Mononuclear cell (primary cell): ENCODE data around the gene PDE3B. TPM values are rescaled to one million over a fixed set of nuclear protein-coding genes. Genes with fewer than 3 reads are reported as not detected.
"Not testable (repeated sequence)": the region's sequence is repeated elsewhere in the genome, so short reads cannot be mapped to it uniquely, and the experiment has no call there.

Source experiments
- H3K27me3 ChIP-seq: 2 replicates; pipeline ENCODE4 v1.6.0; 2011; ENCODE audit warnings: low read length, control low read depth; ENCODE audit not compliant: insufficient read depth
- H3K4me1 ChIP-seq: 2 replicates; pipeline ENCODE4 v1.5.1; 2011; ENCODE audit warnings: mild to moderate bottlenecking, low read length, control low read depth; ENCODE audit not compliant: insufficient read depth
- H3K4me3 ChIP-seq: 2 replicates; pipeline ENCODE4 v1.5.1; 2011; ENCODE audit warnings: mild to moderate bottlenecking, low read length, moderate library complexity
- H3K9me3 ChIP-seq: 2 replicates; pipeline ENCODE4 v1.5.1; 2011; ENCODE audit warnings: low read depth, mild to moderate bottlenecking, control low read depth, low read length
- total RNA-seq: library from RNA; depleted of rRNA; stranded (reverse); fragments of >200 nt; gene quantifications from one replicate; pipeline ENCODE4 v1.2.3, GENCODE V29; 2012

Gene PDE3B
- total RNA-seq, 1 donor: 149 TPM

- Histone ChIP-seq H3K4me1 (no peaks in the 10 kb centered on the region), H3K4me3 (no peak overlapping the region), H3K9me3 (peaks cover 3% of the 10 kb centered on the region), H3K27me3 (no peaks in the 10 kb centered on the region)
Measured at GRCh38 chr11:14821031-14821430, 177.4 kb downstream of the PDE3B start.

GRCh38 chr11:14826600-14826999 is 183.0 kb downstream of the PDE3B start:
- H3K27me3 ChIP-seq: no peaks in the 10 kb centered on the region
- H3K9me3 ChIP-seq: peaks cover 3% of the 10 kb centered on the region
- no peak overlapping the region for H3K4me3 ChIP-seq
- H3K4me1 ChIP-seq: no peaks in the 10 kb centered on the region

DNA sequence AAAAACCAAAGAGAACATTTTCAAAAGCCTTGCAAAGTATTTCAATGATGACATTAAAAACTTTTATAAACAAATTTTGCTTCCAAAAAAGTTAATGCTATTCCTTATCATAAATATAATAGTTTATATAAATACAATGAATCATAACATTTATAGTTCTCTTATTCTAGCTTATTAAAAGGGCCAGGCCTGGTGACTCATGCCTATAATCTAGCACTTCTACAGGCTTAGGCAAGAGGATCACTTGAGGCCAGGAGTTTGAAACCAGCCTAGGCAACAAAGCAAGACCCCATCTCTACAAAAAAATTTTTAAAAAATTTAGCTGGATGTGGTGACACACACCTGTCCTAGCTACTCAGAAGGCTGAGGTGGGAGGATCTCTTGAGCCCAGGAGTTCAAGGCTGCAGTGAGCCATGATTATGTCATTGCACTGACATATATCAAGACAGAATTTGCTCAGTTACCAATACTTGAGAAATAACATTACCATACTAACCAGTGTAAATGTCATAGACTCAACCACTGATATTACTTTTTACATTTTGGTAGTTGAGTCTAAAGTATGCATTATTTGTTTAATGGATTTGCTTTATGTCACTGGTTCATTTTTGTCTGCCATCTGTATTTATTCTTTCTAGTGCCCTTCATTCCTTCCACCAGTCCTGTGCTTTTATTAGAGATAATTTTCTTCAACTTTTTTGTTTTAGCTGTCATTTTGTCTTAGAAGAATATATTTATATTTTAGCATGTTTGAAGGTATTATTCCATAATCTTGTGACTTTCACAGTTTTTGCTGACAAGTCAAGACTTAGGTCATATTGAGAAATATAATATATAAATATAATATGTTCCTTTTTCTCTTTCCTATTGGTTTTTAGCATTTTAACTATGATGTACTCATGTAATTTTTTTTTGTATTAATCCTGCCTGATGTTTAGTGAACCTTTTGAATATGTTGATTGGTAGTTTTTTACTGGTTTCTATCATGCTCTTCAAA is 192.2 kb downstream of the PDE3B start:
- Histone ChIP-seq H3K27me3 (no peaks in the 10 kb centered on the region), H3K9me3 (no peaks in the 10 kb centered on the region), H3K4me1 (no peaks in the 10 kb centered on the region), H3K4me3 (no peak overlapping the region)

GRCh38 chr11:14842002-14842401 is 198.4 kb downstream of the PDE3B start:
- Histone ChIP-seq H3K4me3 (no peak overlapping the region), H3K27me3 (no peaks in the 10 kb centered on the region), H3K9me3 (no peaks in the 10 kb centered on the region), H3K4me1 (no peaks in the 10 kb centered on the region)

GRCh38 chr11:14852571-14853177 is 209.1 kb downstream of the PDE3B start:
- no peaks in the 10 kb centered on the region for H3K9me3 ChIP-seq
- no peaks in the 10 kb centered on the region for H3K4me1 ChIP-seq
- H3K27me3 ChIP-seq: no peaks in the 10 kb centered on the region
- H3K4me3 ChIP-seq: no peak overlapping the region

GRCh38 chr11:14854057-14854456 is 210.5 kb downstream of the PDE3B start:
- Histone ChIP-seq H3K9me3 (no peaks in the 10 kb centered on the region), H3K4me3 (no peak overlapping the region), H3K27me3 (no peaks in the 10 kb centered on the region), H3K4me1 (no peaks in the 10 kb centered on the region)

DNA sequence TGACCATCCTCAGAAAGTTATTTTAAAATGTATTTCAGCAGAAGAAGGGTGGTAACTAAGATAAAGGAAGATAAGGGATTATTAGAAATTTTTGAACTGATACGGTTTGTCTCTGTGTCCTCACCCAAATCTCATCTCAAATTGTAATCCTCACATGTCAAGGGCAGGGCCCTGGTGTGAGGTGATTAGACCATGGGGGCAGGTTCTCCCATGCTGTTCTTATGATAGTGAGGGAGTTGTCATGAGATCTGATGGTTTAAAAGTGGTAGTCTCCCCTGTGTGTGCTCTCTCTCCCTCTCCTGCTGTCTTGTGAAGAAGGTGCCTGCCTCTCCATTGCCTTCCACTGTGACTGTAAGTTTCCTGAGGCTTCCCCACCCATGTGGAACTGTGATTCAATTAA is 212.3 kb downstream of the PDE3B start:
- Histone ChIP-seq H3K4me3 (no peak overlapping the region), H3K4me1 (no peaks in the 10 kb centered on the region), H3K27me3 (no peaks in the 10 kb centered on the region), H3K9me3 (no peaks in the 10 kb centered on the region)

- Histone ChIP-seq H3K9me3 (no peaks in the 10 kb centered on the region), H3K4me1 (no peaks in the 10 kb centered on the region), H3K4me3 (no peak overlapping the region), H3K27me3 (no peaks in the 10 kb centered on the region)
Measured at GRCh38 chr11:14857621-14858020, 214.0 kb downstream of the PDE3B start.

GRCh38 chr11:14858404-14858803 is 214.8 kb downstream of the PDE3B start:
- Histone ChIP-seq H3K4me3 (no peak overlapping the region), H3K27me3 (no peaks in the 10 kb centered on the region), H3K4me1 (no peaks in the 10 kb centered on the region), H3K9me3 (no peaks in the 10 kb centered on the region)

GRCh38 chr11:14860511-14860910 is 216.9 kb downstream of the PDE3B start:
- H3K4me3 ChIP-seq: no peak overlapping the region
- H3K27me3 ChIP-seq: no peaks in the 10 kb centered on the region
- H3K9me3 ChIP-seq: no peaks in the 10 kb centered on the region
- no peaks in the 10 kb centered on the region for H3K4me1 ChIP-seq

- H3K27me3 ChIP-seq: no peaks in the 10 kb centered on the region
- H3K9me3 ChIP-seq: no peaks in the 10 kb centered on the region
- H3K4me1 ChIP-seq: no peaks in the 10 kb centered on the region
Measured at GRCh38 chr11:14861680-14862079, 218.1 kb downstream of the PDE3B start.

DNA sequence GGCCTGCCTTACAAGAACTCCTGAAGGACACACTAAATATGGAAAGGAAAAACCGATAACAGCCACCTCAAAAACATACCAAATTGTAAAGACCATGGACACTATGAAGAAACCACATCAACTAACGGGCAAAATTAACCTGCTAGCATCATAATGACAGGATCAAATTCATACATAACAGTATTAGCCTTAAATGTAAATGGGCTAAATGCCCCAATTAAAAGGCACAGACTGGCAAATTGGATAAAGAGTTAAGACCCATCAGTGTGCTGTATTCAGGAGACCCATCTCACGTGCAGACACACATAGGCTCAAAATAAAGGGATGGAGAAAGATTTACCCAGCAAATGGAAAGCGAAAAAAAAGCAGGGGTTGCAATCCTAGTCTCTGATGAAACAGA is 220.2 kb downstream of the PDE3B start:
- not testable (repeated sequence) for H3K4me1 ChIP-seq, H3K27me3 ChIP-seq

More at GRCh38 chr11:14861680-14862079, 218.1 kb downstream of the PDE3B start:
- H3K4me3 ChIP-seq: no peak overlapping the region

GRCh38 chr11:14872032-14872431 is 228.4 kb downstream of the PDE3B start:
- no peaks in the 10 kb centered on the region for H3K4me1 ChIP-seq
- H3K9me3 ChIP-seq: no peaks in the 10 kb centered on the region
- no peaks in the 10 kb centered on the region for H3K27me3 ChIP-seq
- H3K4me3 ChIP-seq: no peak overlapping the region

More for the DNA sequence above, 220.2 kb downstream of the PDE3B start:
- not testable (repeated sequence) for H3K4me3 ChIP-seq, H3K9me3 ChIP-seq

- no peak overlapping the region for H3K4me3 ChIP-seq
- H3K9me3 ChIP-seq: no peaks in the 10 kb centered on the region
- H3K27me3 ChIP-seq: no peaks in the 10 kb centered on the region
- H3K4me1 ChIP-seq: no peaks in the 10 kb centered on the region
Measured at GRCh38 chr11:14873632-14874031, 230.0 kb downstream of the PDE3B start.

- Histone ChIP-seq H3K4me3 (no peak overlapping the region), H3K27me3 (no peaks in the 10 kb centered on the region), H3K4me1 (no peaks in the 10 kb centered on the region), H3K9me3 (no peaks in the 10 kb centered on the region)
Measured at GRCh38 chr11:14875163-14875562, 231.6 kb downstream of the PDE3B start.
